ENCODE data around the gene SELENON.

- no peak for TF ChIP-seq CTCF (IDR thresholded peaks at IDR 0.05)
- no peak for TF ChIP-seq EZH2phosphoT487 (IDR thresholded peaks at IDR 0.05)
- no peak for TF ChIP-seq EZH2 (IDR thresholded peaks at IDR 0.05)
Observed at GRCh38 chr1:25779388-25779787, 20.6 kb upstream of the SELENON start.
